ENCODE measurements around the gene EIF4E2.

- no peak for TF ChIP-seq CTCF (IDR thresholded peaks at IDR 0.05)
- no peak for TF ChIP-seq NFYB (CRISPR knock-in tag; conservative IDR thresholded peaks at IDR 0.05; ENCODE audit: low read depth)
- TF ChIP-seq, protein P1, sequence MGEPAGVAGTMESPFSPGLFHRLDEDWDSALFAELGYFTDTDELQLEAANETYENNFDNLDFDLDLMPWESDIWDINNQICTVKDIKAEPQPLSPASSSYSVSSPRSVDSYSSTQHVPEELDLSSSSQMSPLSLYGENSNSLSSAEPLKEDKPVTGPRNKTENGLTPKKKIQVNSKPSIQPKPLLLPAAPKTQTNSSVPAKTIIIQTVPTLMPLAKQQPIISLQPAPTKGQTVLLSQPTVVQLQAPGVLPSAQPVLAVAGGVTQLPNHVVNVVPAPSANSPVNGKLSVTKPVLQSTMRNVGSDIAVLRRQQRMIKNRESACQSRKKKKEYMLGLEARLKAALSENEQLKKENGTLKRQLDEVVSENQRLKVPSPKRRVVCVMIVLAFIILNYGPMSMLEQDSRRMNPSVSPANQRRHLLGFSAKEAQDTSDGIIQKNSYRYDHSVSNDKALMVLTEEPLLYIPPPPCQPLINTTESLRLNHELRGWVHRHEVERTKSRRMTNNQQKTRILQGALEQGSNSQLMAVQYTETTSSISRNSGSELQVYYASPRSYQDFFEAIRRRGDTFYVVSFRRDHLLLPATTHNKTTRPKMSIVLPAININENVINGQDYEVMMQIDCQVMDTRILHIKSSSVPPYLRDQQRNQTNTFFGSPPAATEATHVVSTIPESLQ (CRISPR knock-in tag; IDR thresholded peaks at IDR 0.05): no peak
- no peak for TF ChIP-seq RELA (CRISPR knock-in tag; IDR thresholded peaks at IDR 0.05; ENCODE audit: borderline replicate concordance)
- TF ChIP-seq, protein P2, sequence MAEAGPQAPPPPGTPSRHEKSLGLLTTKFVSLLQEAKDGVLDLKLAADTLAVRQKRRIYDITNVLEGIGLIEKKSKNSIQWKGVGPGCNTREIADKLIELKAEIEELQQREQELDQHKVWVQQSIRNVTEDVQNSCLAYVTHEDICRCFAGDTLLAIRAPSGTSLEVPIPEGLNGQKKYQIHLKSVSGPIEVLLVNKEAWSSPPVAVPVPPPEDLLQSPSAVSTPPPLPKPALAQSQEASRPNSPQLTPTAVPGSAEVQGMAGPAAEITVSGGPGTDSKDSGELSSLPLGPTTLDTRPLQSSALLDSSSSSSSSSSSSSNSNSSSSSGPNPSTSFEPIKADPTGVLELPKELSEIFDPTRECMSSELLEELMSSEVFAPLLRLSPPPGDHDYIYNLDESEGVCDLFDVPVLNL (CRISPR knock-in tag; IDR thresholded peaks at IDR 0.05; ENCODE audit: borderline replicate concordance, low read depth): no peak
Measured at GRCh38 chr2:232562515-232563151, 12.1 kb downstream of the EIF4E2 start.

Measured in WTC11 (cell line).